Panc1 (cell line): ENCODE results near the gene RAPGEF5. TPM values are rescaled to one million over a fixed set of nuclear protein-coding genes. Genes with fewer than 3 reads are reported as not detected.

Experiments used
- ATAC-seq: fragments of 200-7000 bp; cut with Tn5 transposase; 2 replicates; pipeline ENCODE4 v1.9.1; 2020; ENCODE audit warnings: mild to moderate bottlenecking, moderate library complexity
- BruUV-seq: library from RNA; stranded (reverse); fragments of 400-500 nt; replicated peaks from 2 replicates; lab custom pipeline; 2021; lab: Mats Ljungman, UMichigan
- CTCF ChIA-PET: fragments of 300-600 bp; sonication (Branson Sonifier 250); formaldehyde crosslinking; loops from one replicate; lab custom pipeline; 2022; ENCODE audit warnings: antibody characterized with exemption; lab: Charles Lee
- POLR2A ChIA-PET: fragments of 300-600 bp; sonication (Branson Sonifier 250); formaldehyde crosslinking; loops from one replicate; lab custom pipeline; 2022; ENCODE audit warnings: antibody characterized with exemption; lab: Charles Lee
- DNase-seq: peaks from one replicate; pipeline ENCODE4 v3.0.0-alpha.2; 2010; ENCODE audit warnings: low read depth, low spot score
- H3K27ac ChIP-seq: 2 replicates; pipeline ENCODE4 v1.5.1; 2011; ENCODE audit warnings: mild to moderate bottlenecking, low read length, inconsistent platforms
- H3K27me3 ChIP-seq: fragments of 200-500 bp; sonication (Bioruptor generic); 2 replicates; pipeline ENCODE4 v1.6.0; 2014; ENCODE audit warnings: low read length, inconsistent platforms; ENCODE audit not compliant: control insufficient read depth, insufficient read depth
- H3K36me3 ChIP-seq: fragments of 200-500 bp; sonication (Bioruptor generic); 2 replicates; pipeline ENCODE4 v1.5.1; 2014; ENCODE audit warnings: inconsistent platforms, mild to moderate bottlenecking, low read length, moderate library complexity; ENCODE audit not compliant: control insufficient read depth, insufficient read depth
- H3K4me1 ChIP-seq: 2 replicates; pipeline ENCODE4 v1.5.1; 2011; ENCODE audit warnings: inconsistent platforms, mild to moderate bottlenecking, low read length, moderate library complexity; ENCODE audit not compliant: control insufficient read depth, insufficient read depth
- H3K4me3 ChIP-seq, 2 experiments: 2 replicates each; pipeline ENCODE4 v1.5.1; 2011 to 2012; ENCODE audit warnings: low read depth in 2 of 2, low read length in 2 of 2, mild to moderate bottlenecking in 2 of 2, inconsistent platforms in 1 of 2, moderate library complexity in 1 of 2
- H3K9me3 ChIP-seq: fragments of 200-500 bp; sonication (Bioruptor generic); 2 replicates; pipeline ENCODE4 v1.5.1; 2014; ENCODE audit warnings: low read depth, mild to moderate bottlenecking, inconsistent platforms, low read length, moderate library complexity; ENCODE audit not compliant: control insufficient read depth, insufficient read depth
- CTCF ChIP-seq: fragments of 450-650 bp; IDR thresholded peaks from 2 replicates; pipeline ENCODE4 v1.5.1; 2017; ENCODE audit warnings: mild to moderate bottlenecking
- POLR2AphosphoS5 ChIP-seq: IDR thresholded peaks from 2 replicates; pipeline ENCODE4 v1.6.1; 2012; ENCODE audit warnings: mild to moderate bottlenecking, low read depth, low read length, moderate library complexity
- REST ChIP-seq, 2 experiments: IDR thresholded peaks; 2 replicates each; pipeline ENCODE4 v1.6.1; 2011 to 2012; ENCODE audit warnings: low read depth in 2 of 2, control low read depth in 1 of 2, low read length in 1 of 2, mild to moderate bottlenecking in 1 of 2, moderate library complexity in 1 of 2; ENCODE audit not compliant: insufficient read depth in 1 of 2
- SIN3A ChIP-seq: IDR thresholded peaks from 2 replicates; pipeline ENCODE4 v1.6.1; 2012; ENCODE audit warnings: low read depth, mild to moderate bottlenecking, low read length, moderate library complexity, borderline replicate concordance; ENCODE audit not compliant: insufficient read depth
- TCF7L2 ChIP-seq: IDR thresholded peaks from 2 replicates; pipeline ENCODE4 v1.6.1; 2011; ENCODE audit warnings: mild to moderate bottlenecking, low read depth, low read length, inconsistent platforms
- in situ Hi-C: cut with HindIII; loops from 2 replicates; pipeline ENCODE4 v1.10.0; 2016; ENCODE audit warnings: low sequenced_read_pairs, low pct_unique_long_range_greater_than_20kb
- intact Hi-C: fragments of 100-400 bp; cut with micrococcal nuclease; formaldehyde crosslinking; loops from one replicate; pipeline ENCODE4 v1.10.0; 2022; ENCODE audit not compliant: unreplicated experiment
- total RNA-seq: library from RNA; stranded (reverse); gene quantifications from one replicate; pipeline ENCODE4 v1.2.1, GENCODE V29; 2021; ENCODE audit not compliant: unreplicated experiment

The RAPGEF5 gene
- total RNA-seq, 1 experiment from 2014 or later, result 1.4 TPM

DNA sequence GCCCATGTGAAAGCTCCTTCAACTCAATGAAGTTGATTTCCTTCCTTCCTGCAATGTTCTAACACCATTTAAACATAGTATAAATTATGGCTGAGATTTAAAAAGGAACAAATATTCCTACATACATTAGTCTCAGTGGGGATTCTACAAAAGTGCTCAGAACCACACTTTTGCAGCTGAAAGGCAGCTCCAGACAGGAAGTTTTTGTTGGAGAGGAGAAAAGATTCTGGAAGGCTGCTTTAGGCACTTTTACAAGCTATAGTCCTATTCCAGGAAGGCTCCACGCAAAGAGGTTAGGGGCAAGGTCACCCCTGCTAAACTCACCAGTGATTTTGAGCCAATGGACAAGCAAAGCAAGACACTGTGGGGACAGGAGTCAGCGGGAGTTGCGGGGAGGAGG, 232.0 kb downstream of the RAPGEF5 start:
- POLR2A ChIA-PET, result no interaction called here
- intact Hi-C loops, result no loop called here

GRCh38 chr7:22123139-22123538, 233.8 kb downstream of the RAPGEF5 start:
- intact Hi-C loops (no loop called here), in situ Hi-C loops (no loop called here)
- POLR2A ChIA-PET, result no interaction called here
- H3K36me3 ChIP-seq, result no peaks in the 10 kb centered on the region
- no peak for TF ChIP-seq POLR2AphosphoS5
- TF ChIP-seq TCF7L2, result no peak
- TF ChIP-seq REST (IDR thresholded peaks at IDR 0.05; ENCODE audit: insufficient read depth in 1 of 2, low read depth in 2 of 2, low read length in 1 of 2), result no peak
- no peak for TF ChIP-seq CTCF
- no peak for TF ChIP-seq SIN3A
- CTCF ChIA-PET, result no interaction called here
- no peaks in the 10 kb centered on the region for H3K4me1 ChIP-seq
- H3K27ac ChIP-seq, result no peak overlapping the region
- DNase-seq (no peak), ATAC-seq (no peak)
- H3K9me3 ChIP-seq, result no peaks in the 10 kb centered on the region
- H3K4me3 ChIP-seq, result no peak overlapping the region
- no TSS peak for BruUV-seq
- H3K27me3 ChIP-seq, result no peaks in the 10 kb centered on the region; the same call in 1 of the 2 replicates

More for the DNA sequence above, 232.0 kb downstream of the RAPGEF5 start:
- no peaks in the 10 kb centered on the region for H3K36me3 ChIP-seq
- no peak overlapping the region for H3K27ac ChIP-seq
- no peak overlapping the region for H3K4me3 ChIP-seq
- TF ChIP-seq REST (IDR thresholded peaks at IDR 0.05; ENCODE audit: insufficient read depth in 1 of 2, low read depth in 2 of 2, low read length in 1 of 2) (no peak), CTCF (no peak), TCF7L2 (no peak), SIN3A (no peak), POLR2AphosphoS5 (no peak)
- CTCF ChIA-PET, result no interaction called here
- BruUV-seq, result no TSS peak
- no peaks in the 10 kb centered on the region for H3K4me1 ChIP-seq
- ATAC-seq (no peak), DNase-seq (no peak)
- no peaks in the 10 kb centered on the region for H3K9me3 ChIP-seq
- no peaks in the 10 kb centered on the region; the same call in 1 of the 2 replicates for H3K27me3 ChIP-seq
- in situ Hi-C loops, result no loop called here
